ENCODE data around the gene OR2C1. TPM values are rescaled to one million over a fixed set of nuclear protein-coding genes. Genes with fewer than 3 reads are reported as not detected.
A peak's percentile ranks its signal among the peaks of the same experiment; 100 is the strongest.

OR2C1 gene
- total RNA-seq, 1 experiment from 2014 or later: not detected

DNA sequence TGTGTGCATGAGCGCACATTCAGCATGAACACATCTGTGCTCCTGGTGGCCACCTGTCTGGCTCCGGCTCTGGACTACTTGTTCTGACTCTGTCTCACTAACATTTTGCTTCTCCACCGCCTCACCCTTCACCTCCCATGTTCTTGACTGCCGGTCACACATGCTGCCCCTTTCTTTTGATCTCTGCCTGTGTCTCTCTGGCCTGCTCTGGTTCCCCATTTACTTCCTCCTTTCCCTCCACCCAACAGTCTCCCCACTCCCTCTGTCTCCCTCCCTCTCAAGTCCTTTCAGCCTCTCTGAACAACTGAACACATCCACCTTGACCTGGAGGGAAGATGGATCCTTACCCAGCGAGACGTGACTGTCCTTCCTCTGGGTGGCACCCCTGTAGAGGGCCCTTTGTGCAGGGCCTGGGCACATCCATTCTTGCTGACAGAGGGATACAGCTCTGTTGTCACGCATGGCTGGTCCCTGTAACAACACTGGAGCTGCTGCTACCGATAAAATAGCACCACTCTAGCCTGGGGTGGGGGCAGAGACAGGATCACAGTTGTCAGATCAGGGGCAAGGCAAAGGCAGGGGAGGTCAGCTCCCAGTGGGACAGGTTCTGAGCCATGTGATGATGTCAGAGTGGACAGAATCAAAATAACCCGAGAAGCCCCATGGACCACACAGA lies 34.1 kb downstream of the OR2C1 start:
- no peak for DNase-seq (ENCODE audit: extremely low read depth, low read depth)

DNA sequence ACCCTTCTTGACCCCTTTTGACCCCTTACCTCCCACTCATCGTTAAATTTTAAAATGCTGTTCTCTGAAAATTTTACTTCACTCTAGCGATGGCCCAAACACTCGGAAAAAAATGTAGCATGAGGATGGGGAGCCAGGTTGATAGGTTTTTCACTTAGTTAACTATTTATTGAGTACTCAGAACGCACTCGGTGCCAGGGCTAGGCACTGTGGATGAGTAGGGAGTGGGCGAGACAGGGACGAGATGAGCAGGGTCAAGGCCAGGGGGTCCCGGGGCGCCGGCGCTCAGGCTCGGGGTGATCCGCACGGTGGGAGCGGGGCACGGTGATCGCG lies 44.7 kb downstream of the OR2C1 start:
- DNase-seq (ENCODE audit: extremely low read depth, low read depth): no peak

DNA sequence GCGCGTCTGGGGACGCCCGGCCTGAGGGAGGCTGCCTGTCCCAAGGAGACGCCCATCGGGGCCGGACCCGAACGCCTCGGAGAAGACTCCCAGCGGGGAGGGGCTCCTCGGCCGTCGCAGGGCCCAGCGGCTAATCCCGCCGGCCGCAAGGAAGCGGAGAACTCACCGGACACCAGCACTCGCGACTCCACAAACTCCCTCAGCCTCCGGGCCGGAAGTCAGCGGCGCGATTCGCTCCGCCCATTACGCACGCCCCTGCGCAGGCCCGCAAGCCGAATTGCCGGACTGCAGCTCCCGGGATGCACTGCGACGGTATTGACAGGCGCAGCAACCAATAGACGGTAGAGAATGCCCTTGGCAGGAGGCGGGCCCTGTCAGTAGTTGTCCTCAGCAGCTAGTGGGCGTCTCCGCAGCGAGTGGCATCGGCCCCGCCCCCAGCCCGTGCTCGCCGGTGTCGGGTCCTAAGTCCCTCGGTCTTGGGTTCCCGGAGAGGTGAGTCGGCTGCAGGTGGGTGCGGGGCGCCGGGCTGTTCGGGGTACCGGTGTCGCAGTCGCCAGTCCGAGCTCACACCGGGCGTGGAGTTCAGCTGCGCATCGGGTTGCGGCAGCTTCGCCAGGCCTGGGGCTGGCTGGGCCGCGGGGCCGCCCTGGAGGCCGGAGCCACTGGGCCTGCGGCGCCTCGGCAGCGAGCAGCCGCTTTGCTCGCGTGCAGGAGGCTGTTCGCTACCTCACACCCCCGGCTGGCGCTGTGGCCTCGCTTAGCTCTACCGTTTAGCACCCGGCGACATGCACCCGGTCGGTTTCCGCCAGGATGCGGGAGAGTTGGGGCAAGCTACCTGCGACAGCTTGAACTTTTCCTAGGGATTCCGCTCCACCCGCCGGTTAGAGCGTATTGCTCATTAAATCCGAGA lies 45.3 kb downstream of the OR2C1 start, which contains the start of the genes ZNF174 and ZSCAN32:
Gene ZNF174, plus strand, starts transcription at position 437 of the 910 bp plus-strand sequence. CDS start 790 bp downstream, outside the sequence.
Gene ZSCAN32, minus strand, starts transcription at position 226 of the 910 bp plus-strand sequence. CDS start 3,447 bp downstream, outside the sequence.
- DNase-seq (ENCODE audit: extremely low read depth, low read depth): peak; percentile 99

DNA sequence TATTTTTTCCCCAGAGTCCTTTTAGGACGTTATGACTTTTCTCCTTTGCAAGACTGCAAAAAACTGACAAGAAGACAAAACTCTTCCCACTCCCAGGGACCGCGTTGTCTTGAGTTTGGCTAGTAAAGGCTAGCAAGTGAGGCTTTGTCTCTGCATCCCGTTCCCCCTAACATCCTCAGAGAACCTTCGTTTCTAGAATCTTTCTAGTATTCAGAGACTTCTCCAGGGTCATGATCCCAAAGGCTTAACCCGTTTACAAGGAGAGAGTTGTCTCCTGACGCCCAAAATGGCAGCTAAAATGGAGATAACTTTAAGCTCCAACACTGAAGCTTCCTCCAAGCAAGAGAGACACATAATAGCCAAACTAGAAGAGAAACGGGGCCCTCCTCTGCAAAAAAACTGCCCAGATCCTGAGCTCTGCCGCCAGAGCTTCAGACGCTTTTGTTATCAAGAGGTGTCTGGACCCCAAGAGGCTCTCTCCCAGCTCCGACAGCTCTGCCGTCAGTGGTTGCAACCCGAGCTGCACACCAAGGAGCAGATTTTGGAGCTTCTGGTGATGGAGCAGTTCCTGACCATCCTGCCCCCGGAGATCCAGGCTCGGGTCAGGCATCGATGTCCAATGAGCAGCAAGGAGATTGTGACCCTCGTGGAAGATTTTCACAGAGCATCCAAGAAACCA lies 46.2 kb downstream of the OR2C1 start:
- no peak for DNase-seq (ENCODE audit: extremely low read depth, low read depth)

Other genes starting within 250 kb of the OR2C1 start
- 12.0 and 13.5 TPM in 2 replicates for gene ZNF205, start 243.3 kb upstream of the OR2C1 start, total RNA-seq (2014; rRNA removed; shearing (Covaris generic))
- gene ZNF213, start 220.9 kb upstream of the OR2C1 start, total RNA-seq (2014; rRNA removed; shearing (Covaris generic)): 4.5 and 5.0 TPM in 2 replicates
- gene OR1F1, start 167.7 kb upstream of the OR2C1 start, total RNA-seq (2014; rRNA removed; shearing (Covaris generic)): 0.58 and 0.67 TPM in 2 replicates
- 11.9 and 14.5 TPM in 2 replicates for gene ZNF200, start 120.7 kb upstream of the OR2C1 start, total RNA-seq (2014; rRNA removed; shearing (Covaris generic))
- 0.17 TPM in 1 of 2 replicates, not detected in the other for gene MEFV, start 99.3 kb upstream of the OR2C1 start, total RNA-seq (2014; rRNA removed; shearing (Covaris generic))
- 59.5 and 60.9 TPM in 2 replicates for gene ZNF263, start 72.4 kb upstream of the OR2C1 start, total RNA-seq (2014; rRNA removed; shearing (Covaris generic))
- gene TIGD7, start 50.5 kb upstream of the OR2C1 start, total RNA-seq (2014; rRNA removed; shearing (Covaris generic)): 9.4 and 9.7 TPM in 2 replicates
- 18.1 and 24.9 TPM in 2 replicates for gene ZNF75A, start 50.4 kb upstream of the OR2C1 start, total RNA-seq (2014; rRNA removed; shearing (Covaris generic))
- 14.3 and 19.5 TPM in 2 replicates for gene ZSCAN32, start 45.1 kb downstream of the OR2C1 start, total RNA-seq (2014; rRNA removed; shearing (Covaris generic))
- gene ZNF174, start 45.3 kb downstream of the OR2C1 start, total RNA-seq (2014; rRNA removed; shearing (Covaris generic)): 19.4 and 21.6 TPM in 2 replicates
- gene ZNF597, start 87.6 kb downstream of the OR2C1 start, total RNA-seq (2014; rRNA removed; shearing (Covaris generic)): 4.4 and 5.6 TPM in 2 replicates
- gene NAA60, start 87.8 kb downstream of the OR2C1 start, total RNA-seq (2014; rRNA removed; shearing (Covaris generic)): 16.7 and 18.9 TPM in 2 replicates
- not detected in 2 replicates for gene C16orf90, start 139.6 kb downstream of the OR2C1 start, total RNA-seq (2014; rRNA removed; shearing (Covaris generic))
- 25.1 and 31.9 TPM in 2 replicates for gene CLUAP1, start 145.1 kb downstream of the OR2C1 start, total RNA-seq (2014; rRNA removed; shearing (Covaris generic))
- not detected in 2 replicates for gene NLRC3, start 221.5 kb downstream of the OR2C1 start, total RNA-seq (2014; rRNA removed; shearing (Covaris generic))